Sigmoid colon (tissue), 7 donors: ENCODE data around the gene ZFHX3. TPM values are rescaled to one million over a fixed set of nuclear protein-coding genes. Genes with fewer than 3 reads are reported as not detected.
A peak's percentile ranks its signal among the peaks of the same experiment; 100 is the strongest.

ENCODE experiments used
- DNase-seq: peaks from one replicate; pipeline ENCODE4 v3.0.0-alpha.2; 2019
- H3K27ac ChIP-seq, 4 donors: fragments of 200-600 bp; sonication (generic); one replicate each; pipeline ENCODE4 v1.5.1; 2016 to 2019; ENCODE audit warnings: mild to moderate bottlenecking in 1 of 4
- H3K27me3 ChIP-seq, 3 donors: fragments of 200-600 bp; sonication (generic); one replicate each; pipeline ENCODE4 v1.5.1; 2019; ENCODE audit warnings: mild to moderate bottlenecking in 1 of 3
- H3K36me3 ChIP-seq, 4 donors: fragments of 200-600 bp; sonication (generic); one replicate each; pipeline ENCODE4 v1.5.1; 2016 to 2019
- H3K4me1 ChIP-seq, 4 donors: fragments of 200-600 bp; sonication (generic); one replicate each; pipeline ENCODE4 v1.5.1; 2017 to 2019
- H3K4me3 ChIP-seq, 4 donors: fragments of 200-600 bp; sonication (generic); one replicate each; pipeline ENCODE4 v1.5.1; 2017 to 2019; ENCODE audit warnings: mild to moderate bottlenecking in 2 of 4, moderate library complexity in 1 of 4
- H3K9me3 ChIP-seq, 4 donors: fragments of 200-600 bp in 3 of 4; sonication (generic) in 3 of 4; one replicate each; pipeline versions ENCODE4 v1.5.1 to v1.6.1; 2013 to 2019
- EP300 ChIP-seq, 4 donors: sonication (generic); formaldehyde crosslinking; IDR thresholded peaks; one replicate each; pipeline ENCODE4 v1.6.1; 2017; ENCODE audit warnings: antibody characterized with exemption in 4 of 4
- POLR2A ChIP-seq, 2 donors: fragments of 450-650 bp; IDR thresholded peaks; one replicate each; pipeline ENCODE4 v1.6.1; 2016; ENCODE audit warnings: antibody characterized with exemption in 2 of 2, mild to moderate bottlenecking in 2 of 2, moderate library complexity in 2 of 2
- POLR2AphosphoS5 ChIP-seq, 4 donors: sonication (generic); formaldehyde crosslinking; IDR thresholded peaks; one replicate each; pipeline ENCODE4 v1.6.1; 2017; ENCODE audit warnings: antibody characterized with exemption in 4 of 4
- WGBS, 2 donors: extraction: QIAGEN DNeasy Blood & Tissue Kit; methylation state at CpG; one replicate each; pipeline ENCODE4 v1.1.7; 2013; 5-methylcytosine and 5-hydroxymethylcytosine counted together
- intact Hi-C: fragments of 100-400 bp; cut with DNase I; formaldehyde crosslinking; loops from one replicate; pipeline ENCODE4 v1.15.1; 2023
- polyA plus RNA-seq, 3 donors: library from polyadenylated mRNA; stranded (reverse); fragments of 200-250 nt; gene quantifications; one replicate each; pipeline ENCODE4 v1.2.3, GENCODE V29; 2013
- total RNA-seq, 4 donors: library from RNA; depleted of rRNA; stranded (reverse); fragments of >200 nt; gene quantifications; one replicate each; pipeline ENCODE4 v1.1.0, GENCODE V29; 2016
- TF ChIP-seq, protein P1 (sequence below), 4 experiments: fragments of 450-650 bp in 3 of 4; fragments of 200-600 bp in 1 of 4; IDR thresholded peaks; one replicate each; pipeline ENCODE4 v1.5.1; 2016 to 2019; ENCODE audit warnings: antibody characterized with exemption in 4 of 4, mild to moderate bottlenecking in 3 of 4, moderate library complexity in 2 of 4
- donor health status: healthy with polysubstance abuse.
- donor health status: Bipolar disorder and iron deficiency.
- donor health status: healthy.

ZFHX3 gene
- total and polyA plus RNA-seq, 7 donors, result 0.69 to 38.8 (median 17.8) TPM

DNA sequence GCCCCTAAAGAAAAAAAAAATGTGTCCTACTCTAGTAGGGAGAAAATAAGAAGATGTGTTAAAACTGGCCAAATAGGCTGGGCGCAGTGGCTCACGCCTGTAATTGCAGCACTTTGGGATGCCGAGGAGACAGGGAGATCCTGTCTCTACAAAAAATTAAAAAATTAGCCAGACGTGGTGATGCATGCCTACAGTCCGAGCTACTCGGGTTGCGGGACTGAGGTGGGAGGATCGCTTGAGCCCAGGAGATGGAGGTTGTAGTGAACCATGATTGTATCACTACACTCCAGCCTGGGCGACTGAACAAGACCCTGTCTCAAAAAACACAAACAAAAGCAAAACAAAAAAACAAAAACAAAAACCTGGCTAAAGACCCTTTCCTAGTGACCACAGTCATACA is 15.9 kb downstream of the ZFHX3 start:
- DNase-seq, result no peak
- Histone ChIP-seq H3K4me3 (no peak overlapping the region), H3K27me3 (no peaks in the 10 kb centered on the region), H3K4me1 (peaks cover 0 to 91% (median 69%) of the 10 kb centered on the region in 4 donors), H3K36me3 (no peaks in the 10 kb centered on the region), H3K9me3 (no peaks in the 10 kb centered on the region), H3K27ac (peak overlapping the region in 1 of 4 donors; percentile 51)
- no peak for TF ChIP-seq POLR2A (IDR thresholded peaks at IDR 0.05)
- TF ChIP-seq, protein P1, sequence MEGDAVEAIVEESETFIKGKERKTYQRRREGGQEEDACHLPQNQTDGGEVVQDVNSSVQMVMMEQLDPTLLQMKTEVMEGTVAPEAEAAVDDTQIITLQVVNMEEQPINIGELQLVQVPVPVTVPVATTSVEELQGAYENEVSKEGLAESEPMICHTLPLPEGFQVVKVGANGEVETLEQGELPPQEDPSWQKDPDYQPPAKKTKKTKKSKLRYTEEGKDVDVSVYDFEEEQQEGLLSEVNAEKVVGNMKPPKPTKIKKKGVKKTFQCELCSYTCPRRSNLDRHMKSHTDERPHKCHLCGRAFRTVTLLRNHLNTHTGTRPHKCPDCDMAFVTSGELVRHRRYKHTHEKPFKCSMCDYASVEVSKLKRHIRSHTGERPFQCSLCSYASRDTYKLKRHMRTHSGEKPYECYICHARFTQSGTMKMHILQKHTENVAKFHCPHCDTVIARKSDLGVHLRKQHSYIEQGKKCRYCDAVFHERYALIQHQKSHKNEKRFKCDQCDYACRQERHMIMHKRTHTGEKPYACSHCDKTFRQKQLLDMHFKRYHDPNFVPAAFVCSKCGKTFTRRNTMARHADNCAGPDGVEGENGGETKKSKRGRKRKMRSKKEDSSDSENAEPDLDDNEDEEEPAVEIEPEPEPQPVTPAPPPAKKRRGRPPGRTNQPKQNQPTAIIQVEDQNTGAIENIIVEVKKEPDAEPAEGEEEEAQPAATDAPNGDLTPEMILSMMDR (IDR thresholded peaks at IDR 0.05), result no peak
- TF ChIP-seq EP300 (IDR thresholded peaks at IDR 0.05), result no peak
- TF ChIP-seq POLR2AphosphoS5 (IDR thresholded peaks at IDR 0.05), result no peak
- WGBS, 2 donors, result 94 to 95% methylated on average over 9 of the region's 9 CpGs
- intact Hi-C loops, result no loop called here

DNA sequence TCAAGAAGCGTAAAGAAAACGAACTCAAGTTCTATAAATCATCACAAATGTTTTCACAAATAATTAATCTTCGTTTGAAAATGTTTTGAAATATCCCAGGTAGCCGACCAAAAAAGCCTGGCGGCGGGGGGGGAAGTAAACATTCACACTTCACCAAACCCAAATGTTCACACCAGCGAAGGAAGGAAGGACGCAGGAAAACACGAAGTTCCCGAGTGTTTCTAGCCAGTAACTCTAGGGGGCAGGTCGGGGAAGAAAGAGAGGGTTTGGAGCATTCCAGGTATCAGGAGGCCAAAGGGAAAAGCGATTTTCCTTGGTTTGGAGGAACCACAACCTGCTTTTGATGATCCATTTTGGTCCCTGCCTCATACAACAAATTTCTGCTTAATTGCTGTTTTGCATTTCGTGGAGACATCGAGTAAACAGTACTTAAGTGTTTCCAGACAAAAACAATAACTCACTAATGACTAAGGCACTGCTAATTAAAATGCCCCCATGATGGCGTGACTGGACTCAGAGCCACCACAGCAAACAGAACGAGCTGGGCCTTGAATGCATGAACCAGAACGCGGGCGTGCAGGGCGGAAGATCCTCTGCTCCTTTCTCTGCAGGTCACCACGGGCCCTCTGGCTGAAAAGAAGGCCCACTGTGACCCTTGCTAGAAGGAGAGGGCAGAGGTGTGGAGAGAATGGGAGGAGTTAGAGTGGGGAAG is 16.6 kb downstream of the ZFHX3 start:
- H3K27me3 ChIP-seq, result no peaks in the 10 kb centered on the region
- no peaks in the 10 kb centered on the region for H3K36me3 ChIP-seq
- intact Hi-C loops, result no loop called here
- H3K27ac ChIP-seq, result no peak overlapping the region
- TF ChIP-seq EP300 (IDR thresholded peaks at IDR 0.05) (no peak), POLR2A (IDR thresholded peaks at IDR 0.05) (no peak)
- WGBS, 2 donors, result 82 to 84% methylated on average over 21 of the region's 21 CpGs
- peak; percentile 54 for DNase-seq
- H3K4me3 ChIP-seq, result no peak overlapping the region
- H3K4me1 ChIP-seq, result peaks cover 0 to 91% (median 64%) of the 10 kb centered on the region in 4 donors
- no peaks in the 10 kb centered on the region for H3K9me3 ChIP-seq

DNA sequence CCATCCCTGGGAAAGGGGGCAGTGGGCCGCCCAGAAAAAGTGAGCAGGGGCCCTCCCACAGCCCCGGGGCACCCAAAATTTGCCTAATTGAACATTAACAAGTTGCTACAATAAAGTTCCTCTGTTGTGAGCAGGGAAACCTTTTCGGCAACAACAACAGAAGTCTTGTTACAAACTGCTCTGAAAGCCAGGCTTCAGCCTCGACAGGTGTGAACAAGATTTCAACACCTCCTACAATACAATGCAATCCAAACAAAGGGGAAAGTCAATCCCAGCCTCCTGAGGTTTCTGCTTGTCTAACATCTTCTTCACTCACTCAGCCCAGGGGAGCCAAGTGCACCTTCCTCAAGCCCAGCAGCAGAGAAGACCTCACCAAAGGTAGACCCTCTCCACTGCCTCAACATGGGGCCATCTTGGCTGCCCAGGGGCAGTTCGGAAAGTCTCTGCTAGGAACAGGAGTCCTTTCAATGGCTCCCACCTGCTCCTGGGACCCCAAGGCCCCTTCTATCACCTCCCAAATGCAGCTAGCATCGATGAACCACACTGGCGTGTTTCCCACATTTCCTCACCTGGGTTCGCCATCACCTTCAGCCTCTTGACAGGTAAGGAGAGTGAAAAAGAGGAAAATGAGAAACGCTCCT is 19.1 kb downstream of the ZFHX3 start:
- Histone ChIP-seq H3K4me3 (no peak overlapping the region), H3K36me3 (no peaks in the 10 kb centered on the region), H3K27ac (no peak overlapping the region), H3K9me3 (no peaks in the 10 kb centered on the region), H3K27me3 (no peaks in the 10 kb centered on the region), H3K4me1 (peaks cover 0 to 95% (median 71%) of the 10 kb centered on the region in 4 donors)
- DNase-seq, result peak; percentile 28
- WGBS, 2 donors, result 70 to 79% methylated on average over 9 of the region's 9 CpGs
- intact Hi-C loops, result no loop called here
- TF ChIP-seq POLR2AphosphoS5 (IDR thresholded peaks at IDR 0.05) (no peak), EP300 (IDR thresholded peaks at IDR 0.05) (no peak), POLR2A (IDR thresholded peaks at IDR 0.05) (no peak)
- TF ChIP-seq, protein P1 (IDR thresholded peaks at IDR 0.05), result no peak

DNA sequence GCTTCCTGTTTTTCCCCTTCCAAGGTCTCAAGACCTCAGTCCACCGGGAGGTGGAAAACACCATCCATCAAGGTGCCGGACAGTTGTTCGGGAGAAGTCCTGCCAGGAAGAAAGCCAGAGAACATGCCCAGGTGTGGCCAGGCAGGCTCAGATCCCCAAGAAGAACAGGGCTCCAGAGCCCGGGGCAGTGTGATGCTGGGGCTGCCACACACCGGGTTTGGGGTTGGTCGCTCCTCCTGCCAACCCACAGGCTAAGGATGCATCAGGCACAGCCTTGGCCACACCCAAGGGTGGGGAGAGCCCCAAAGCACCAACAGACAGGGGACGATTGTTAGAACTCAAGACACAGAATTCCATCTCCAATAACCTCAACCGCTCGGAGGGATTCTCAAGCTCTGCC is 19.7 kb downstream of the ZFHX3 start:
- intact Hi-C loops, result no loop called here
- Histone ChIP-seq H3K4me1 (peaks cover 0 to 93% (median 68%) of the 10 kb centered on the region in 4 donors), H3K36me3 (no peaks in the 10 kb centered on the region), H3K9me3 (no peaks in the 10 kb centered on the region), H3K27me3 (no peaks in the 10 kb centered on the region), H3K27ac (peak overlapping the region in 1 of 4 donors; percentile 15), H3K4me3 (no peak overlapping the region)
- WGBS, 2 donors, result 87 to 90% methylated on average over 9 of the region's 9 CpGs
- DNase-seq, result peak; percentile 56
- TF ChIP-seq POLR2AphosphoS5 (IDR thresholded peaks at IDR 0.05) (no peak), EP300 (IDR thresholded peaks at IDR 0.05) (no peak), POLR2A (IDR thresholded peaks at IDR 0.05) (no peak)
- TF ChIP-seq, protein P1 (IDR thresholded peaks at IDR 0.05), result no peak

DNA sequence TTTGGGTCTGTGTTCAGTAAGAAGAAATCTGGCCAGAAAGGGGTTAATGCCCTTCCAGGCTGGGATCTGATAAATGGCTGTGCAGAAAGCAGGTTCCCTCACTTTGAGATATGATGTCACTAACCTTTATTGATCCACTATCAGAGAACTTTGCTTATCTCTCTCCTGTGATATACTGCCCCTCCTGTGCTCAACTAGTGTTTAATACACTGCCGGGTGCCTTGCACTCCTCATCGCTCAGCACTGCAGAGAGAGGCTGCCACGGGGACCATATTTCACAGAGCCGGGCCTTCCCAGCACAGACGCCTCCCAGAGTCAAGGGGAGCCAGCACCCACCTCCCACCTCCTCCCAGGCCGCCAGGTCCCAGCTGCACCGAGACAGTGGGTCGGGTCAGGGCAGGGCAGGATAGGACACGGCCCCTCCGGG is 20.2 kb downstream of the ZFHX3 start:
- peak overlapping the region in 1 of 4 donors; percentile 15 for H3K27ac ChIP-seq
- DNase-seq, result peak; percentile 53
- intact Hi-C loops, result no loop called here
- peaks cover 0 to 93% (median 65%) of the 10 kb centered on the region in 4 donors for H3K4me1 ChIP-seq
- TF ChIP-seq EP300 (IDR thresholded peaks at IDR 0.05), result no peak
- TF ChIP-seq, protein P1 (IDR thresholded peaks at IDR 0.05), result no peak
- no peak for TF ChIP-seq POLR2A (IDR thresholded peaks at IDR 0.05)
- TF ChIP-seq POLR2AphosphoS5 (IDR thresholded peaks at IDR 0.05), result no peak
- H3K4me3 ChIP-seq, result no peak overlapping the region
- WGBS, 2 donors, result 73 to 78% methylated on average over 10 of the region's 10 CpGs
- H3K9me3 ChIP-seq, result no peaks in the 10 kb centered on the region
- no peaks in the 10 kb centered on the region for H3K27me3 ChIP-seq
- H3K36me3 ChIP-seq, result no peaks in the 10 kb centered on the region
